ENCODE data around the gene CPNE9. TPM values are rescaled to one million over a fixed set of nuclear protein-coding genes. Genes with fewer than 3 reads are reported as not detected.

The CPNE9 gene
- total and polyA plus RNA-seq, 2 of the 13 experiments (the other 11 are each of a cell fraction or from before 2014, with no cell fraction given): 0.20 TPM; not detected in 1

DNA sequence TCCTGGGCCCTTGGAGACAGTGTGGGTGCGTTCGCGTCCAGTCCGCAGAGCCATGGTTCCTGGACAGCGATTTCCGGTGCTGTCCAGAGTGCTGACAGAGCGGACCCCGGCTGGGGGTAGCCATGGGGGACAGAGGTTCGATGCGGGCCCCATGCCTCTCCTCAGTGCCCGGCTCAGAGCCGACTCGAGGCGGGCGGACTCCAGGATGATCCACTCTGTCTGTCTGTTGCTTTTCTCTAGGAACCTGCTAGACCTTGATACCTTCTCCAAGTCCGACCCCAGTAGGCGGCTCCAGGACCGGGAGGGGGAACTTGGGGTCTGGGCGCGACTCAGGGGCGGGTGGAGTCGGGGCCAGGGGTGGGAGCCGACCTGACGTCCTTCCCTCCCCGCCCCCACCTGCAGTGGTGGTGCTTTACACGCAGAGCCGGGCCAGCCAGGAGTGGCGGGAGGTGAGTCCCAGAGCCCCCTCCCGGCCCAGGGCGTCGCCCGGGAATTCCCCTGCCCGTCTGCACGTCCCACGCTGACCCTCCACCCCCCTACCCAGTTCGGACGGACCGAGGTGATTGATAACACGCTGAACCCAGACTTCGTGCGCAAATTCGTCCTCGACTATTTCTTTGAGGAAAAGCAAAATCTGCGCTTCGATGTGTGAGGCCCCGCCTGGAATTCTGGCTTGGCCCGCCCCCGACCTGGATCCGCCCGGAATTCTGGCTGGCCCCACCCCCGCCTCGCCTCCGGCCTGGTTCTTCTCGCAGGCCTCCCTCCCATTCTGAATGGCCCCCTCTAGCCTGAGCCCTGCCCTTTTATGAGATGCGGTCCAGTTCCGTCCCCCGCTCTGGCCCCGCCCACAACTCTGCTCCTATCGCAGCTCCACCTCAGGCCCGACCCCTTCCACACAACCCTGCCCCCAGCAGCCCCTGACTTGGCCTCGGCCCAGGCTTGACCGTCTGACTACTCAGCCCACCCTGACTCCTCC lies 1.0 kb downstream of the CPNE9 start (continued):
- TF ChIP-seq ZNF781 (CRISPR knock-in tag; IDR thresholded peaks at IDR 0.05; ENCODE audit: borderline replicate concordance, not compliant biosample characterization) (peak; percentile 62), ZMYM4 (CRISPR knock-in tag; IDR thresholded peaks at IDR 0.05) (peak; percentile 19; the same call in 1 of the 2 replicates), GLI4 (CRISPR knock-in tag; IDR thresholded peaks at IDR 0.05; ENCODE audit: borderline replicate concordance) (0 out of 2 replicates have a peak, but pooled peaks have one; percentile 50), TSC22D2 (CRISPR knock-in tag; IDR thresholded peaks at IDR 0.05; ENCODE audit: borderline replicate concordance) (peak; percentile 97), NAIF1 (CRISPR knock-in tag; IDR thresholded peaks at IDR 0.05; ENCODE audit: borderline replicate concordance) (no peak), HMG20A (CRISPR knock-in tag; IDR thresholded peaks at IDR 0.05; ENCODE audit: borderline replicate concordance) (0 out of 2 replicates have a peak, but pooled peaks have one; percentile 33)
- TF ChIP-seq, protein P1, sequence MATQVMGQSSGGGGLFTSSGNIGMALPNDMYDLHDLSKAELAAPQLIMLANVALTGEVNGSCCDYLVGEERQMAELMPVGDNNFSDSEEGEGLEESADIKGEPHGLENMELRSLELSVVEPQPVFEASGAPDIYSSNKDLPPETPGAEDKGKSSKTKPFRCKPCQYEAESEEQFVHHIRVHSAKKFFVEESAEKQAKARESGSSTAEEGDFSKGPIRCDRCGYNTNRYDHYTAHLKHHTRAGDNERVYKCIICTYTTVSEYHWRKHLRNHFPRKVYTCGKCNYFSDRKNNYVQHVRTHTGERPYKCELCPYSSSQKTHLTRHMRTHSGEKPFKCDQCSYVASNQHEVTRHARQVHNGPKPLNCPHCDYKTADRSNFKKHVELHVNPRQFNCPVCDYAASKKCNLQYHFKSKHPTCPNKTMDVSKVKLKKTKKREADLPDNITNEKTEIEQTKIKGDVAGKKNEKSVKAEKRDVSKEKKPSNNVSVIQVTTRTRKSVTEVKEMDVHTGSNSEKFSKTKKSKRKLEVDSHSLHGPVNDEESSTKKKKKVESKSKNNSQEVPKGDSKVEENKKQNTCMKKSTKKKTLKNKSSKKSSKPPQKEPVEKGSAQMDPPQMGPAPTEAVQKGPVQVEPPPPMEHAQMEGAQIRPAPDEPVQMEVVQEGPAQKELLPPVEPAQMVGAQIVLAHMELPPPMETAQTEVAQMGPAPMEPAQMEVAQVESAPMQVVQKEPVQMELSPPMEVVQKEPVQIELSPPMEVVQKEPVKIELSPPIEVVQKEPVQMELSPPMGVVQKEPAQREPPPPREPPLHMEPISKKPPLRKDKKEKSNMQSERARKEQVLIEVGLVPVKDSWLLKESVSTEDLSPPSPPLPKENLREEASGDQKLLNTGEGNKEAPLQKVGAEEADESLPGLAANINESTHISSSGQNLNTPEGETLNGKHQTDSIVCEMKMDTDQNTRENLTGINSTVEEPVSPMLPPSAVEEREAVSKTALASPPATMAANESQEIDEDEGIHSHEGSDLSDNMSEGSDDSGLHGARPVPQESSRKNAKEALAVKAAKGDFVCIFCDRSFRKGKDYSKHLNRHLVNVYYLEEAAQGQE (IDR thresholded peaks at IDR 0.05; ENCODE audit: borderline replicate concordance in 1 of 2, low read depth in 1 of 2, low read length in 2 of 2): peak in 1 of 2 experiments; percentile 97
- TF ChIP-seq, protein P2, sequence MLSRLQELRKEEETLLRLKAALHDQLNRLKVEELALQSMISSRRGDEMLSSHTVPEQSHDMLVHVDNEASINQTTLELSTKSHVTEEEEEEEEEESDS (CRISPR knock-in tag; IDR thresholded peaks at IDR 0.05; ENCODE audit: borderline replicate concordance): 0 out of 2 replicates have a peak, but pooled peaks have one; percentile 45
- TF ChIP-seq, protein P3, sequence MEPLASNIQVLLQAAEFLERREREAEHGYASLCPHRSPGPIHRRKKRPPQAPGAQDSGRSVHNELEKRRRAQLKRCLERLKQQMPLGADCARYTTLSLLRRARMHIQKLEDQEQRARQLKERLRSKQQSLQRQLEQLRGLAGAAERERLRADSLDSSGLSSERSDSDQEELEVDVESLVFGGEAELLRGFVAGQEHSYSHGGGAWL (CRISPR knock-in tag; IDR thresholded peaks at IDR 0.05): peak; percentile 95
- TF ChIP-seq, protein P4, sequence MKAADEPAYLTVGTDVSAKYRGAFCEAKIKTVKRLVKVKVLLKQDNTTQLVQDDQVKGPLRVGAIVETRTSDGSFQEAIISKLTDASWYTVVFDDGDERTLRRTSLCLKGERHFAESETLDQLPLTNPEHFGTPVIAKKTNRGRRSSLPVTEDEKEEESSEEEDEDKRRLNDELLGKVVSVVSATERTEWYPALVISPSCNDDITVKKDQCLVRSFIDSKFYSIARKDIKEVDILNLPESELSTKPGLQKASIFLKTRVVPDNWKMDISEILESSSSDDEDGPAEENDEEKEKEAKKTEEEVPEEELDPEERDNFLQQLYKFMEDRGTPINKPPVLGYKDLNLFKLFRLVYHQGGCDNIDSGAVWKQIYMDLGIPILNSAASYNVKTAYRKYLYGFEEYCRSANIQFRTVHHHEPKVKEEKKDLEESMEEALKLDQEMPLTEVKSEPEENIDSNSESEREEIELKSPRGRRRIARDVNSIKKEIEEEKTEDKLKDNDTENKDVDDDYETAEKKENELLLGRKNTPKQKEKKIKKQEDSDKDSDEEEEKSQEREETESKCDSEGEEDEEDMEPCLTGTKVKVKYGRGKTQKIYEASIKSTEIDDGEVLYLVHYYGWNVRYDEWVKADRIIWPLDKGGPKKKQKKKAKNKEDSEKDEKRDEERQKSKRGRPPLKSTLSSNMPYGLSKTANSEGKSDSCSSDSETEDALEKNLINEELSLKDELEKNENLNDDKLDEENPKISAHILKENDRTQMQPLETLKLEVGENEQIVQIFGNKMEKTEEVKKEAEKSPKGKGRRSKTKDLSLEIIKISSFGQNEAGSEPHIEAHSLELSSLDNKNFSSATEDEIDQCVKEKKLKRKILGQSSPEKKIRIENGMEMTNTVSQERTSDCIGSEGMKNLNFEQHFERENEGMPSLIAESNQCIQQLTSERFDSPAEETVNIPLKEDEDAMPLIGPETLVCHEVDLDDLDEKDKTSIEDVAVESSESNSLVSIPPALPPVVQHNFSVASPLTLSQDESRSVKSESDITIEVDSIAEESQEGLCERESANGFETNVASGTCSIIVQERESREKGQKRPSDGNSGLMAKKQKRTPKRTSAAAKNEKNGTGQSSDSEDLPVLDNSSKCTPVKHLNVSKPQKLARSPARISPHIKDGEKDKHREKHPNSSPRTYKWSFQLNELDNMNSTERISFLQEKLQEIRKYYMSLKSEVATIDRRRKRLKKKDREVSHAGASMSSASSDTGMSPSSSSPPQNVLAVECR (CRISPR knock-in tag; IDR thresholded peaks at IDR 0.05; ENCODE audit: borderline replicate concordance): peak; percentile 58
- TF ChIP-seq, protein P5, sequence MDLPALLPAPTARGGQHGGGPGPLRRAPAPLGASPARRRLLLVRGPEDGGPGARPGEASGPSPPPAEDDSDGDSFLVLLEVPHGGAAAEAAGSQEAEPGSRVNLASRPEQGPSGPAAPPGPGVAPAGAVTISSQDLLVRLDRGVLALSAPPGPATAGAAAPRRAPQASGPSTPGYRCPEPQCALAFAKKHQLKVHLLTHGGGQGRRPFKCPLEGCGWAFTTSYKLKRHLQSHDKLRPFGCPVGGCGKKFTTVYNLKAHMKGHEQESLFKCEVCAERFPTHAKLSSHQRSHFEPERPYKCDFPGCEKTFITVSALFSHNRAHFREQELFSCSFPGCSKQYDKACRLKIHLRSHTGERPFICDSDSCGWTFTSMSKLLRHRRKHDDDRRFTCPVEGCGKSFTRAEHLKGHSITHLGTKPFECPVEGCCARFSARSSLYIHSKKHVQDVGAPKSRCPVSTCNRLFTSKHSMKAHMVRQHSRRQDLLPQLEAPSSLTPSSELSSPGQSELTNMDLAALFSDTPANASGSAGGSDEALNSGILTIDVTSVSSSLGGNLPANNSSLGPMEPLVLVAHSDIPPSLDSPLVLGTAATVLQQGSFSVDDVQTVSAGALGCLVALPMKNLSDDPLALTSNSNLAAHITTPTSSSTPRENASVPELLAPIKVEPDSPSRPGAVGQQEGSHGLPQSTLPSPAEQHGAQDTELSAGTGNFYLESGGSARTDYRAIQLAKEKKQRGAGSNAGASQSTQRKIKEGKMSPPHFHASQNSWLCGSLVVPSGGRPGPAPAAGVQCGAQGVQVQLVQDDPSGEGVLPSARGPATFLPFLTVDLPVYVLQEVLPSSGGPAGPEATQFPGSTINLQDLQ (CRISPR knock-in tag; IDR thresholded peaks at IDR 0.05): peak; percentile 26; the same call in 1 of the 2 replicates

Measured in HepG2 (cell line).